Measurements from ENCODE around the gene LRP6.
A peak's percentile ranks its signal among the peaks of the same experiment; 100 is the strongest.
"Not testable (repeated sequence)": the region's sequence is repeated elsewhere in the genome, so short reads cannot be mapped to it uniquely, and the experiment has no call there.

LRP6 gene

GRCh38 chr12:12110923-12111555 lies 155.8 kb downstream of the LRP6 start:
- DNase-seq: not testable (repeated sequence)

DNA sequence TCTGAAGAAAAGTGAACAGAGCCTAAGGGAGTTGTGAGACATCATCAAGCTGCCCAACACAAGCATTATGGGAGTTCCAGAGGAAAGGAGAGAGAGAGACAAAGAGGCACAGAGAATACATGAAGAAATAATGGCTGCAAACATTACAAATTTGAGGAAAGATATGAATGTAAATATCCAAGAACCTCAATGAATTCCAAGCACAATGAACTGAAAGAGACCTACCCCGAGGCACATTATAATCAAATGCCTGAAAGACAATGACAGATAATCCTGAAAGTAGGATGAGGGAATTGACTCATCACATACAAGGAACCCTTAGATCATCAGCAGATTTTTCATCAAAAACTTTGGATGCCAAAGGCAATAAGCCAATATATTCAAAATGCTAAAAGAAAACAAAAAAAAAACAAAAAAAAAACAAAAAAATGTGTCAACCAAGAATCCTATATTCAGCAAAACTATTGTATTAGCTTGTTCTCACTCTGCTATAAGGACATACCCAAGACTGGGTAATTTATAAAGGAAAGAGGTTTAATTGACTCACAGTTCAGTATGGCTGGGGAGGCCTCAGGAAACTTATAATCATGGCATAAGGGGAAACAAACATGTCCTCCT lies 158.3 kb downstream of the LRP6 start:
- no peak for DNase-seq

GRCh38 chr12:12107678-12108077 lies 159.2 kb downstream of the LRP6 start:
- no peak for DNase-seq

GRCh38 chr12:12099102-12099501 lies 167.7 kb downstream of the LRP6 start:
- DNase-seq: no peak

- peak; percentile 53 for DNase-seq
Observed at GRCh38 chr12:12098691-12099015, 168.2 kb downstream of the LRP6 start.

GRCh38 chr12:12097891-12098690 lies 168.8 kb downstream of the LRP6 start:
- DNase-seq: no peak

GRCh38 chr12:12095021-12095420 lies 171.8 kb downstream of the LRP6 start:
- no peak for DNase-seq

DNA sequence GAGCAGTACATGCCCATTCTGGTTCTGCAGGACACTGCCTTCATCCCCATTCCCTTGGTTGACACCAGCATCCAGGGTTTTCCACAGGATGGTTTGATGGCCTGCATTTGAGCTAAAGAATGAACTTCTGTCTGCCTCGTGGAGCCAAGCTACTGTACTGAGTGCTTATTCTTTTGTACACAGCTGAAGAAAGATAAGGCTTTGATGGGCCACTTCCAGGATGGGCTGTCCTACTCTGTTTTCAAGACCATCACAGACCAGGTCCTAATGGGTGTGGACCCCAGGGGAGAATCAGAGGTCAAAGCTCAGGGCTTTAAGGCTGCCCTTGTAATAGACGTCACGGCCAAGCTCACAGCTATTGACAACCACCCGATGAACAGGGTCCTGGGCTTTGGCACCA lies 172.4 kb downstream of the LRP6 start:
- no peak for DNase-seq

DNA sequence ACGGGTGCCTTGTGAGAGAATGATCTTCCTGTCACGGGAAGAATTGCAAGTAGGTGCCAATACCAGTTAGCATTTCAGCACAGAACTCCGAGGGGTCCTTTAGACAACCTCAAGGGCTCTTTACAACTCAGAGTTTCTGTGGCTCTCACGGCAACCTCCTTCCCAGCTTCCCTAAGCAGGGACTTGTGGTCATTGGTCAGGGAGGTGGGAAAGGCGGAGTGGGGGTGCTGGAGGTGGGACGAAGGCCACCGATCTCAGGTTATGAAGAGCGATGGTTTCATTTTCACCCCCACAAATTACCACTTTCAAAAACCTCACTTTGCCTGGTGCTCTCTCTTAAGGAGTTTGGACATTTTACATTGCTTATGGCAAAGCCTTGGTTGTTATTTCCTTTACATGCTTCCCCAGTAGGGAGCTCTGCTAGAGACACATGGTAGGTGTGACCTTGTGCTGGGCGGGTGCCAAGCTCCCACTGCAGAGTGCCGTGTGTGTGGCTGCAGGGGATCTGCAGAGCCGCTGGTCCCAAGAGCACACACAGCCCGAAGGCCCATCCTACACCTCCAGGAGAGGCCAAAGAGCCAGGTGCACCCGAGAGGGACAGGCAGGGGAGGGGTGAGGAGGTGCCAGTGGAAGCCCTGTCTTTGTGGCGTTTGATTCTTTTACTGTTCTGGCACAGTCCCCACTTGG lies 174.7 kb downstream of the LRP6 start:
- DNase-seq: peak; percentile 11

DNA sequence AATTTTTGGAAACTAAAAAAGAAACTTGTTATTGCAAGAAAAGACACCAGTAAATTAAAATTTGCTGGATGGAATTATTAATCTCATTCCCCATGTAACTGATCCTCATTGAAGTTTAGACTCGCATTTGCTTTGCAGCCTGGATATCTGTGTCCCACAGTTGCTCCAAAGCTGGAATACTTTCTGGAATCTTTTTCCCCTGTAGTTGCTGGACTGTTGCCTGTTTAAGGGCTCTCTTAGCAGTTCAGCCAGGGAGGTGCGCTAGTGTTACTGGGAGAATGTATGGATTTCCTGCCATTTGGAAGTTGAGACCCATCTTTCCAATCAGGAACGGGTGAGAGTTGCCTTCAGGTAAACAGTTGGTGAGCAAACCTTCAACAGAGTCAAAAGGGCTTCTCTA lies 175.8 kb downstream of the LRP6 start:
- no peak for DNase-seq

GRCh38 chr12:12088761-12089160 lies 178.1 kb downstream of the LRP6 start:
- peak; percentile 7 for DNase-seq

DNA sequence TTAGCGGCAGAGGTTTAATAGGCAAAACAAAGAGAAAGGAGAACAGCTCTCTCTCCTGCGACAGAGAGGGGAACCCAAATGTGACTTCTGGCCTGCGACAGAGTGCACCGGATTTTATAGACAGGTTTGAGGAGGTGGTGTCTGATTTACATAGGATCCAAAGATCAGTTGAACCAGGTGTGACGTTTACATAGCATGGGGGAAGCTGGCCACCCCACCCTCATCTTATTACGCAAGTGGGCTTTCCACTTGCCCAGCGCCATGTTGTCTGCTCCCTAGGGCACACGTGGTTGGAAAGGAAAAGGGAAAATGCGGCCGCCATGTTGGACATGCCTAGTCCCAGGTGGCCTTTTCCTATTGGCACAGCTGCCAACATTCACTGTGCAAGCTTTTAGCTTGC lies 178.7 kb downstream of the LRP6 start:
- DNase-seq: no peak

DNA sequence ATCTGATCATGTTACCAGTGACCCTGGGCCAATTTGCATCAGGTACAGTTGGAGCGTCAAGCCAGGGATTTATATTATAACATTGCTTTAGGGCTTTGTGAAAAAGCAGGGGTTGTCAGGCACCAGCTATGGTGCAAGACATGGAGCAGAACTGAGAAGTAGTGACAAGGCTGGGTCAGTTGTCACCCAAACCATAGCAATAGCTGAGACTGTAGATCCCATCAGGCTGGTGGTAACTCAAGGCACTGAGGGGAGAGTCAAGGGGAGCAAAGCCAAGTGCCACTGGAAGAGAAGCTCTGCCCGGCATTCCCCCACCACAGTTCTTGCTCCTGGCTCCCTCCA lies 179.2 kb downstream of the LRP6 start:
- DNase-seq: no peak

GRCh38 chr12:12086973-12087692 lies 179.7 kb downstream of the LRP6 start:
- DNase-seq: no peak

- no peak for DNase-seq
Observed at GRCh38 chr12:12086362-12086761, 180.5 kb downstream of the LRP6 start.

GRCh38 chr12:12083688-12084087 lies 183.2 kb downstream of the LRP6 start:
- DNase-seq: no peak

DNA sequence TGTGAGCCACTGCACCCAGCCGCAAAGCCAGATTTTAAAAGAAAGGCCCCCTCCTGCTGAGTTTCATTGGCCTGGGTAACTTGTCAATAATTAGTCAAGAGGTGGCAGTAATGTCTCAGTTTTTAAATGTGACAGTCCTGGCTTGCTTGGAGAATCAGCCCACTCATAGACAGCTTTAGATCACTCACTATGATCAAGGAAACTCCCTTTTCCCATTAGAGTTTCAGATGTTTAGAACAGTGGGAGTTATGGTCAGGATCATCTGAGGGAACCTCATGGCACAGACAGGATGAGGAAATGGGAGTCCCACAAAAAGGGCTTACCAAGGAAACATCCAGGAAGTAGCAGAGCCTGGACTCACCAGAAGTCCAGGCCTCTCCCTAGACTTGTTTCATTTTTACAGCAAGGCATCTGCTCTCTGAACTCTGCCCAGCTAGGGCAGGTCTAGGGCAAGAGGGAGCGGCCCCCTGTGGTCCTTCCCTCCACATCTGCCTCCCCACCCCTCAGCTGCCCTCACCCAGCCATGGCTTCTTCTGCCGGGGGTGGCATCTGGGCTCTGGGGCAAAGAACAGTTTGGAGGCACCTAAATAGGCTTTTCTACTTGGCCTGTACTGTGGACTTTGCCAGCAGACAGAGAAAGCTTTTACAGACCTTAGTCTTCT lies 184.9 kb downstream of the LRP6 start:
- DNase-seq: peak; percentile 49

- peak; percentile 38 for DNase-seq
Observed at GRCh38 chr12:12079291-12079690, 187.6 kb downstream of the LRP6 start.

DNA sequence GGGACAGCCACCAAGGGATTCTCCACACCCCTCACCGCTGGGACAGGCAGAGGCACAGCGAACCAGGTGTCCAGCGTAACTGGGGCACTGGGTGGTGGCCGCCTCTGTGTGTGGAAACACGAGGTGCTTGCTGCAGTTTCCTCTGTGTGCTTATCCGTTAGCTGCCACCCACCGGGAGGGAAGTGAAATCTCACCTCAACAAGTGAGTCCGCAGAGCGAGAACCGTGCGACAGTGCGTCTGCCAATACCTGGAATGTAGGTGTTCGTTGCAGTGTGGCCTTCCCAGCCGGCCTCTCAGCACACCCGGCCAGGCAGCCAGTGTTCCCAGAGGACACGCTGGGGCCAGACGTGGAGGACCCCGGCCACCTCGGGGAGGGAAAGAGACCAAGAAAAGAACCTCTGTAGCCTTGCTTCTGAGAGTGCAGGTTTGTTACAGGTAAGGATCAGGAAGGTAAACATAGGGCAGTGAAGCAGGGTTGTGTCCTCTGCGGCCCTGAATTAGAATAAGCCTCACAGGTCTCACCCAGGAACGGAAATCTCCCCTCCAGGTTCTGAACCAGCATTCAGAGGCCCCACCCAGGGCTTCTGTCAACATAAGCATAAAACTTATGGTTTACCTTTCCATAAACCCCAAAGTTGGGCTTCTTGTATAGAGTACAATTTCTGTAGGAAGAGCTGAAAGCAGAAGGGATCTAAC lies 194.6 kb downstream of the LRP6 start:
- no peak for DNase-seq

GRCh38 chr12:12070674-12071656 lies 195.9 kb downstream of the LRP6 start, which contains the start of gene BCL2L14:
Gene BCL2L14, plus strand, starts transcription at chr12:12070939. Its CDS starts 8,367 bp downstream, at chr12:12079306.
- DNase-seq: no peak

Data from fibroblast of skin of right quadriceps (primary cell).